PC-9 (cell line): ENCODE data around the gene FA2H.

Source experiments
- CTCF ChIP-seq: fragments of 200-600 bp; sonication (generic); conservative IDR thresholded peaks from 2 replicates; pipeline ENCODE4 v1.6.1; 2017; ENCODE audit warnings: mixed run types, antibody characterized with exemption, mild to moderate bottlenecking, moderate library complexity
- EZH2 ChIP-seq: fragments of 200-600 bp; sonication (generic); IDR thresholded peaks from 2 replicates; pipeline ENCODE4 v1.8.0; 2017; ENCODE audit warnings: antibody characterized with exemption, low read depth

- TF ChIP-seq CTCF (no peak), EZH2 (no peak)
Measured at GRCh38 chr16:74682556-74682955, 92.1 kb downstream of the FA2H start.
